ENCODE measurements around the gene GRM5.

DNA sequence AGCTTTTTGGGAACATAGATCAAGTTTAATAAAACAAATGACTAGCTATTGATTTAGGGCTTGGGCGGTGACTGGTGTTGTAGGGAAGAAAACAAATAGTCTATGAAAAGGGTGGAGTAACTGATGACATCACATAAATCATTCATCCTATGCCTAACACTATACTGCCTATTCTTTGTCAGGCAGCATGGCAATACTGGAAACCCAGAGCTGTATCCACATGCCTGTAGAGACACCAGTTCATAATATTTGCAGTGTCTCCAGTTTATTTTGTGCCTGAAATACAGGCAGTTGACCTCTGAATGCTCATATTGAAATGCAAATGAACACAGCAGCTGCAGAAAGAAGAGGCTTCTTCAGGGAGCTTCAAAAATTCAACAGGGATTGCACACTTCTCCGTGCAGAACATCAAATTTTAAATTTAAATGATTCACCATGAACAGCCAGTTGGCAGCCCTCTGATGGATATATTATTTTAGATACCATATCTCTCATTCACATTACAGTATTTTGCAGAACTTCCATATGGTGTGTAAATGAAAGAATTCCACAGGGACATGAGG, 445.1 kb downstream of the GRM5 start:
- TF ChIP-seq, protein P1, sequence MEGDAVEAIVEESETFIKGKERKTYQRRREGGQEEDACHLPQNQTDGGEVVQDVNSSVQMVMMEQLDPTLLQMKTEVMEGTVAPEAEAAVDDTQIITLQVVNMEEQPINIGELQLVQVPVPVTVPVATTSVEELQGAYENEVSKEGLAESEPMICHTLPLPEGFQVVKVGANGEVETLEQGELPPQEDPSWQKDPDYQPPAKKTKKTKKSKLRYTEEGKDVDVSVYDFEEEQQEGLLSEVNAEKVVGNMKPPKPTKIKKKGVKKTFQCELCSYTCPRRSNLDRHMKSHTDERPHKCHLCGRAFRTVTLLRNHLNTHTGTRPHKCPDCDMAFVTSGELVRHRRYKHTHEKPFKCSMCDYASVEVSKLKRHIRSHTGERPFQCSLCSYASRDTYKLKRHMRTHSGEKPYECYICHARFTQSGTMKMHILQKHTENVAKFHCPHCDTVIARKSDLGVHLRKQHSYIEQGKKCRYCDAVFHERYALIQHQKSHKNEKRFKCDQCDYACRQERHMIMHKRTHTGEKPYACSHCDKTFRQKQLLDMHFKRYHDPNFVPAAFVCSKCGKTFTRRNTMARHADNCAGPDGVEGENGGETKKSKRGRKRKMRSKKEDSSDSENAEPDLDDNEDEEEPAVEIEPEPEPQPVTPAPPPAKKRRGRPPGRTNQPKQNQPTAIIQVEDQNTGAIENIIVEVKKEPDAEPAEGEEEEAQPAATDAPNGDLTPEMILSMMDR (IDR thresholded peaks at IDR 0.05): no peak
- no peak for TF ChIP-seq POLR2A (IDR thresholded peaks at IDR 0.05)
